ENCODE results near the gene DSTYK. TPM values are rescaled to one million over a fixed set of nuclear protein-coding genes. Genes with fewer than 3 reads are reported as not detected.

DSTYK gene
- total and polyA plus RNA-seq, 11 donors = 3.2 to 10.1 (median 6.3) TPM

GRCh38 chr1:205225901-205226765 is 14.6 kb upstream of the DSTYK start:
- H3K27ac ChIP-seq = no peak overlapping the region
- TF ChIP-seq CTCF (IDR thresholded peaks at IDR 0.05) = no peak
- TF ChIP-seq POLR2A (IDR thresholded peaks at IDR 0.05) = no peak

DNA sequence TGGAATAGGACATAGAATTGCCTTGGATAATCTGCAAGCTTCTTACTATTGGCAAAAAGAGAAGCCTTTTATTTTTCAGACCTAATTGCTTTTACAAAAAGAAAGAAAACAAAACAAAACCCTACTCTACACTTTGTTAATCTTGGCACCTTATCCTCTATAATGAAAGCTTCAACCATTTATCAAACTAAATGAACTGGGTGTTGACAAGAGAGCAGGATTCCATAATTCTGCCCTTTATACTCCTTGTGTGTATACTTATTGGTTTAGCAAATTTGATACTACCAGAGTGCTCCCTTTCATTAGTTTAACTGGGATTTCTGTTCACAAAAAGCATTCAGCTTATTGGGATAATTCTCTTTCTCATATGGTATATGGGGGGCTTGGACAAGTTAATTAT is 13.2 kb upstream of the DSTYK start:
- Histone ChIP-seq H3K4me3 (no peak overlapping the region), H3K27ac (no peak overlapping the region), H3K36me3 (no peaks in the 10 kb centered on the region), H3K9me3 (no peaks in the 10 kb centered on the region), H3K27me3 (peaks cover 0 to 10% (median 0%) of the 10 kb centered on the region in 9 donors), H3K4me1 (peaks cover 0 to 24% (median 14%) of the 10 kb centered on the region in 12 donors)
- DNase-seq (no peak), ATAC-seq (no peak)
- intact Hi-C loops (cut with DNase I) = loop anchor here in 1 of 10 donors (10.0 kb wide), 1 partner anchor 100 kb away; the partner anchor contains the start of gene RBBP5
- TF ChIP-seq CTCF (IDR thresholded peaks at IDR 0.05) (no peak), POLR2A (IDR thresholded peaks at IDR 0.05) (no peak)

More at GRCh38 chr1:205225901-205226765, 14.6 kb upstream of the DSTYK start:
- H3K27me3 ChIP-seq = peaks cover 0 to 10% (median 0%) of the 10 kb centered on the region in 9 donors
- no peaks in the 10 kb centered on the region for H3K36me3 ChIP-seq
- H3K4me1 ChIP-seq = peaks cover 0 to 28% (median 19%) of the 10 kb centered on the region in 12 donors
- no peak overlapping the region for H3K4me3 ChIP-seq
- intact Hi-C loops (cut with DNase I) = loop anchor here in 1 of 10 donors (10.0 kb wide), 1 partner anchor 101 kb away; the partner anchor contains the start of gene RBBP5
- WGBS, 4 donors = 68 to 74% (median 69%) methylated on average over 11 of the region's 11 CpGs
- DNase-seq (no peak), ATAC-seq (no peak)
- H3K9me3 ChIP-seq = no peaks in the 10 kb centered on the region

GRCh38 chr1:205220421-205220820 is 8.9 kb upstream of the DSTYK start:
- ATAC-seq (no peak), DNase-seq (no peak)
- peaks cover 0 to 2% (median 0%) of the 10 kb centered on the region in 12 donors for H3K4me1 ChIP-seq
- intact Hi-C loops (cut with DNase I) = loop anchor here in 1 of 10 donors (10.0 kb wide), 1 partner anchor 96 kb away; the partner anchor contains the start of gene RBBP5
- H3K27ac ChIP-seq = no peak overlapping the region
- no peaks in the 10 kb centered on the region for H3K9me3 ChIP-seq
- H3K36me3 ChIP-seq = no peaks in the 10 kb centered on the region
- H3K27me3 ChIP-seq = peaks cover 0 to 7% (median 0%) of the 10 kb centered on the region in 9 donors
- H3K4me3 ChIP-seq = no peak overlapping the region
- no peak for TF ChIP-seq POLR2A (IDR thresholded peaks at IDR 0.05)
- no peak for TF ChIP-seq CTCF (IDR thresholded peaks at IDR 0.05)
- WGBS, 4 donors = 44 to 59% (median 52%) methylated on average over 2 of the region's 2 CpGs

DNA sequence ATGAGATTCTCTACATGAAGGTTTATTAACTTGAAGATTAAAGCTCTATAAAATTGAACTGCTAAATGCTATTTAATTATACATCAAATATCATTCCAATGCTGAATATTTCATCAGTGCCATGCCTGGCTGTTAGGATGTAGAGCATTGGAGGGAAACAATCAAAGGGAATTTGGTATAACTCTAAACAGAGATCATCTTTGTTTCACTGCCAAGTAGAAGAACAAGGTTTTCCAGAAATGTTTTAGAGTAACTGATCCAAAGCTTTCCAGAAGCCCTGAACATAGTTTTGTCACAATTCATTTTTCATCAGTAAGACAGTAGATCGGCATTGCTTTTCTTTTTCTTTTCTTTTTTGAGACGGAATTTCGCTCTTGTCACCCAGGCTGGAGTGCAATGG is 5.9 kb upstream of the DSTYK start:
- peaks cover 0 to 18% (median 0%) of the 10 kb centered on the region in 12 donors for H3K4me1 ChIP-seq
- H3K9me3 ChIP-seq = no peaks in the 10 kb centered on the region
- 74 to 93% (median 91%) methylated on average over 3 of the region's 3 CpGs for WGBS, 4 donors
- intact Hi-C loops (cut with DNase I) = no loop called here
- H3K27me3 ChIP-seq = peaks cover 0 to 7% (median 0%) of the 10 kb centered on the region in 9 donors
- H3K36me3 ChIP-seq = no peaks in the 10 kb centered on the region
- ATAC-seq = no peak
- no peak overlapping the region for H3K4me3 ChIP-seq
- TF ChIP-seq POLR2A (IDR thresholded peaks at IDR 0.05) (no peak), CTCF (IDR thresholded peaks at IDR 0.05) (no peak)
- DNase-seq = no peak
- H3K27ac ChIP-seq = no peak overlapping the region

Measured in heart left ventricle (tissue), 16 donors.